SH-SY5Y (cell line): ENCODE results near the gene KRT5.

Experiments
- GATA2 ChIP-seq: IDR thresholded peaks from 2 replicates; pipeline ENCODE4 v1.6.1; 2011; ENCODE audit warnings: mild to moderate bottlenecking, low read depth, low read length
- GATA3 ChIP-seq: IDR thresholded peaks from 2 replicates; pipeline ENCODE4 v1.6.1; 2011; ENCODE audit warnings: low read depth, mild to moderate bottlenecking, low read length, moderate library complexity

KRT5 gene

GRCh38 chr12:52542785-52543318 is 22.7 kb upstream of the KRT5 start:
- no peak for TF ChIP-seq GATA3
- TF ChIP-seq GATA2: no peak

GRCh38 chr12:52542157-52542556 is 22.0 kb upstream of the KRT5 start:
- no peak for TF ChIP-seq GATA3
- no peak for TF ChIP-seq GATA2

GRCh38 chr12:52541709-52542108 is 21.5 kb upstream of the KRT5 start:
- no peak for TF ChIP-seq GATA2
- no peak for TF ChIP-seq GATA3

- TF ChIP-seq GATA3 (no peak), GATA2 (no peak)
Observed at GRCh38 chr12:52540531-52540930, 20.3 kb upstream of the KRT5 start.

- TF ChIP-seq GATA3 (no peak), GATA2 (no peak)
Observed at GRCh38 chr12:52539821-52540173, 19.6 kb upstream of the KRT5 start.

GRCh38 chr12:52539083-52539820 is 19.1 kb upstream of the KRT5 start:
- TF ChIP-seq GATA2 (no peak), GATA3 (no peak)

- no peak for TF ChIP-seq GATA2
- no peak for TF ChIP-seq GATA3
Observed at GRCh38 chr12:52537101-52537500, 16.9 kb upstream of the KRT5 start.

- no peak for TF ChIP-seq GATA3
- no peak for TF ChIP-seq GATA2
Observed at GRCh38 chr12:52535574-52535973, 15.4 kb upstream of the KRT5 start.

- TF ChIP-seq GATA3 (no peak), GATA2 (no peak)
Observed at GRCh38 chr12:52534482-52534881, 14.3 kb upstream of the KRT5 start.

GRCh38 chr12:52533686-52534470 is 13.7 kb upstream of the KRT5 start:
- TF ChIP-seq GATA3: no peak
- no peak for TF ChIP-seq GATA2

GRCh38 chr12:52532636-52533035 is 12.4 kb upstream of the KRT5 start:
- no peak for TF ChIP-seq GATA3
- no peak for TF ChIP-seq GATA2

- TF ChIP-seq GATA3 (no peak), GATA2 (no peak)
Observed at GRCh38 chr12:52531566-52532300, 11.5 kb upstream of the KRT5 start.

GRCh38 chr12:52530905-52531304 is 10.7 kb upstream of the KRT5 start:
- no peak for TF ChIP-seq GATA2
- TF ChIP-seq GATA3: no peak

- TF ChIP-seq GATA2 (no peak), GATA3 (no peak)
Observed at GRCh38 chr12:52530366-52530765, 10.2 kb upstream of the KRT5 start.

GRCh38 chr12:52529846-52530245 is 9.7 kb upstream of the KRT5 start:
- no peak for TF ChIP-seq GATA3
- TF ChIP-seq GATA2: no peak
